ENCODE data around the gene OR4D6. TPM values are rescaled to one million over a fixed set of nuclear protein-coding genes. Genes with fewer than 3 reads are reported as not detected.

The OR4D6 gene
- polyA plus RNA-seq, 1 donor (not counting 4 experiments of a cell fraction or from before 2014, with no cell fraction given): not detected

DNA sequence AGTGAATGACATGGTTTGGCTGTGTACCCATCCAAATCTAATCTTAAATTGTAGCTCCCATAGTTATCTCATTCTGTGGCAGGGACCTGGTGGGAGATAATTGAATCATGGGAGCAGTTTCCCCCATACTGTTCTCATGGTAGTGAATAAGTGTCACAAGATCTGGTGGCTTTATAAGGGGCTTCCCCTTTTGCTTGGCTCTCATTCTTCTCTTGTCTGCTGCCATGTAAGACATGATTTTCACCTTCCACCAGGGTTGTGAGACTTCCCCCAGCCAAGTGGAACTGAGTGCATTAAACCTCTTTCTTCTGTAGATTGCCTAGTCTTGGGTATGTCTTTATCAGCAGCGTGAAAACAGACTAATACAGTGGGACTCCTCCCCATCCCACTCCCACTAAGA lies 41.6 kb upstream of the OR4D6 start:
- Histone ChIP-seq H3K36me3 (ENCODE audit: control insufficient read depth in 2 of 2, extremely low read depth in 1 of 2, insufficient read depth in 2 of 2, low read length in 2 of 2) (no peaks in the 10 kb centered on the region), H3K79me2 (ENCODE audit: control insufficient read depth, insufficient read depth, low read length) (no peaks in the 10 kb centered on the region), H3K9me3 (ENCODE audit: control insufficient read depth, low read depth, low read length) (no peaks in the 10 kb centered on the region), H3K9ac (ENCODE audit: control insufficient read depth, extremely low read depth, insufficient read depth, low read length) (no peak overlapping the region), H3K4me1 (ENCODE audit: control insufficient read depth, extremely low read depth, insufficient read depth, low read length) (no peaks in the 10 kb centered on the region), H2AFZ (ENCODE audit: control insufficient read depth, low read length) (no peak overlapping the region), H3K4me3 (ENCODE audit: control insufficient read depth in 2 of 3, extremely low read depth in 1 of 3, insufficient read depth in 2 of 3, low read depth in 1 of 3, low read length in 3 of 3) (no peak overlapping the region), H3K9me1 (ENCODE audit: control insufficient read depth, extremely low read depth, insufficient read depth, low read length) (no peaks in the 10 kb centered on the region), H4K20me1 (ENCODE audit: control insufficient read depth, extremely low read depth, insufficient read depth, low read length) (no peaks in the 10 kb centered on the region), H3K27ac (ENCODE audit: control insufficient read depth, insufficient read depth, low read length) (no peak overlapping the region), H3K4me2 (ENCODE audit: control insufficient read depth, extremely low read depth, insufficient read depth, low read depth, low read length) (no peak overlapping the region), H3K27me3 (ENCODE audit: control insufficient read depth, extremely low read depth, insufficient read depth, low read length) (no peaks in the 10 kb centered on the region)
- no peak for FAIRE-seq
- dilution Hi-C loops (cut with MboI; ENCODE audit: extremely low pct_ligation_motif_present, low sequenced_read_pairs): no loop called here
- no peak for DNase-seq (ENCODE audit: low read depth, low spot score)
- no peak for TF ChIP-seq EZH2 (IDR thresholded peaks at IDR 0.05; ENCODE audit: low read length)
- TF ChIP-seq, protein P1, sequence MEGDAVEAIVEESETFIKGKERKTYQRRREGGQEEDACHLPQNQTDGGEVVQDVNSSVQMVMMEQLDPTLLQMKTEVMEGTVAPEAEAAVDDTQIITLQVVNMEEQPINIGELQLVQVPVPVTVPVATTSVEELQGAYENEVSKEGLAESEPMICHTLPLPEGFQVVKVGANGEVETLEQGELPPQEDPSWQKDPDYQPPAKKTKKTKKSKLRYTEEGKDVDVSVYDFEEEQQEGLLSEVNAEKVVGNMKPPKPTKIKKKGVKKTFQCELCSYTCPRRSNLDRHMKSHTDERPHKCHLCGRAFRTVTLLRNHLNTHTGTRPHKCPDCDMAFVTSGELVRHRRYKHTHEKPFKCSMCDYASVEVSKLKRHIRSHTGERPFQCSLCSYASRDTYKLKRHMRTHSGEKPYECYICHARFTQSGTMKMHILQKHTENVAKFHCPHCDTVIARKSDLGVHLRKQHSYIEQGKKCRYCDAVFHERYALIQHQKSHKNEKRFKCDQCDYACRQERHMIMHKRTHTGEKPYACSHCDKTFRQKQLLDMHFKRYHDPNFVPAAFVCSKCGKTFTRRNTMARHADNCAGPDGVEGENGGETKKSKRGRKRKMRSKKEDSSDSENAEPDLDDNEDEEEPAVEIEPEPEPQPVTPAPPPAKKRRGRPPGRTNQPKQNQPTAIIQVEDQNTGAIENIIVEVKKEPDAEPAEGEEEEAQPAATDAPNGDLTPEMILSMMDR (optimal IDR thresholded peaks at IDR 0.05 in 1 of 3, IDR thresholded peaks at IDR 0.05 in 1 of 3, conservative IDR thresholded peaks at IDR 0.05 in 1 of 3; ENCODE audit: extremely low read depth in 1 of 3, insufficient read depth in 2 of 3, low read length in 3 of 3): no peak

- H3K79me2 ChIP-seq (ENCODE audit: control insufficient read depth, insufficient read depth, low read length): no peaks in the 10 kb centered on the region
- H3K9me3 ChIP-seq (ENCODE audit: control insufficient read depth, low read depth, low read length): no peaks in the 10 kb centered on the region
- no peak overlapping the region for H2AFZ ChIP-seq (ENCODE audit: control insufficient read depth, low read length)
- H3K9ac ChIP-seq (ENCODE audit: control insufficient read depth, extremely low read depth, insufficient read depth, low read length): no peak overlapping the region
- no peak overlapping the region for H3K4me3 ChIP-seq (ENCODE audit: control insufficient read depth in 2 of 3, extremely low read depth in 1 of 3, insufficient read depth in 2 of 3, low read depth in 1 of 3, low read length in 3 of 3)
- FAIRE-seq (no peak), DNase-seq (ENCODE audit: low read depth, low spot score) (no peak)
- TF ChIP-seq EZH2 (IDR thresholded peaks at IDR 0.05; ENCODE audit: low read length): no peak
- TF ChIP-seq, protein P1 (optimal IDR thresholded peaks at IDR 0.05 in 1 of 3, IDR thresholded peaks at IDR 0.05 in 1 of 3, conservative IDR thresholded peaks at IDR 0.05 in 1 of 3; ENCODE audit: extremely low read depth in 1 of 3, insufficient read depth in 2 of 3, low read length in 3 of 3): no peak
- H3K4me1 ChIP-seq (ENCODE audit: control insufficient read depth, extremely low read depth, insufficient read depth, low read length): no peaks in the 10 kb centered on the region
- no peaks in the 10 kb centered on the region for H3K27me3 ChIP-seq (ENCODE audit: control insufficient read depth, extremely low read depth, insufficient read depth, low read length)
- dilution Hi-C loops (cut with MboI; ENCODE audit: extremely low pct_ligation_motif_present, low sequenced_read_pairs): no loop called here
- no peak overlapping the region for H3K4me2 ChIP-seq (ENCODE audit: control insufficient read depth, extremely low read depth, insufficient read depth, low read depth, low read length)
- H3K36me3 ChIP-seq (ENCODE audit: control insufficient read depth in 2 of 2, extremely low read depth in 1 of 2, insufficient read depth in 2 of 2, low read length in 2 of 2): no peaks in the 10 kb centered on the region
- no peak overlapping the region for H3K27ac ChIP-seq (ENCODE audit: control insufficient read depth, insufficient read depth, low read length)
- no peaks in the 10 kb centered on the region for H3K9me1 ChIP-seq (ENCODE audit: control insufficient read depth, extremely low read depth, insufficient read depth, low read length)
- H4K20me1 ChIP-seq (ENCODE audit: control insufficient read depth, extremely low read depth, insufficient read depth, low read length): no peaks in the 10 kb centered on the region
Measured at GRCh38 chr11:59416613-59417012, 40.1 kb upstream of the OR4D6 start.
